Liver (tissue), 9 donors: Measurements from ENCODE around the gene DEDD. TPM values are rescaled to one million over a fixed set of nuclear protein-coding genes. Genes with fewer than 3 reads are reported as not detected.

ENCODE experiments used
- DNase-seq: peaks from one replicate; pipeline ENCODE4 v3.0.0-alpha.2; 2017; ENCODE audit warnings: low spot score
- H3K27ac ChIP-seq, 2 donors: one replicate each; pipeline ENCODE4 v1.7.0; 2013; ENCODE audit warnings: inconsistent platforms in 2 of 2, low read length in 2 of 2, control low read depth in 1 of 2, low read depth in 1 of 2, mild to moderate bottlenecking in 1 of 2
- H3K27me3 ChIP-seq, 4 donors: one replicate each; pipeline versions ENCODE4 v1.6.1 to v1.7.0; 2013; ENCODE audit warnings: low read length in 3 of 4, inconsistent platforms in 1 of 4, mild to moderate bottlenecking in 1 of 4, moderate library complexity in 1 of 4; ENCODE audit not compliant: control insufficient read depth in 4 of 4, insufficient read depth in 4 of 4
- H3K36me3 ChIP-seq, 4 donors: one replicate each; pipeline versions ENCODE4 v1.6.1 to v1.7.0; 2013; ENCODE audit warnings: low read length in 3 of 4, mild to moderate bottlenecking in 3 of 4, low read depth in 1 of 4, moderate library complexity in 1 of 4; ENCODE audit not compliant: control insufficient read depth in 4 of 4, insufficient read depth in 3 of 4
- H3K4me1 ChIP-seq, 4 donors: one replicate each; pipeline versions ENCODE4 v1.6.1 to v1.7.0; 2013; ENCODE audit warnings: low read length in 3 of 4, mild to moderate bottlenecking in 3 of 4, moderate library complexity in 1 of 4; ENCODE audit not compliant: control insufficient read depth in 4 of 4, insufficient read depth in 4 of 4
- H3K4me3 ChIP-seq, 3 donors: one replicate each; pipeline versions ENCODE4 v1.6.1 to v1.7.0; 2013; ENCODE audit warnings: low read length in 3 of 3, control low read depth in 1 of 3, low read depth in 1 of 3, mild to moderate bottlenecking in 1 of 3
- H3K9ac ChIP-seq, 2 donors: one replicate each; pipeline ENCODE4 v1.7.0; 2013; ENCODE audit warnings: low read length in 2 of 2, mild to moderate bottlenecking in 2 of 2, moderate library complexity in 2 of 2, control low read depth in 1 of 2, low read depth in 1 of 2
- H3K9me3 ChIP-seq, 4 donors: one replicate each; pipeline versions ENCODE4 v1.6.1 to v1.7.0; 2013; ENCODE audit warnings: low read length in 3 of 4; ENCODE audit not compliant: control insufficient read depth in 4 of 4
- ATF3 ChIP-seq: IDR thresholded peaks from 2 replicates; pipeline ENCODE4 v1.6.1; 2016; ENCODE audit warnings: antibody characterized with exemption
- CTCF ChIP-seq: fragments of 150-350 bp; IDR thresholded peaks from 2 replicates; pipeline ENCODE4 v1.5.1; 2017; ENCODE audit warnings: improper control_type of control experiment, low read depth, low read length; ENCODE audit not compliant: missing input control
- EGR1 ChIP-seq, 2 donors: IDR thresholded peaks; 2 replicates each; pipeline ENCODE4 v1.6.1; 2016 to 2018; ENCODE audit warnings: antibody characterized with exemption in 2 of 2, low read depth in 2 of 2
- FOXA1 ChIP-seq: IDR thresholded peaks from 2 replicates; pipeline ENCODE4 v1.6.1; 2016; ENCODE audit warnings: antibody characterized with exemption
- FOXA2 ChIP-seq: IDR thresholded peaks from 2 replicates; pipeline ENCODE4 v1.6.1; 2016; ENCODE audit warnings: antibody characterized with exemption
- GABPA ChIP-seq, 2 donors: IDR thresholded peaks in 1 of 2; conservative IDR thresholded peaks in 1 of 2; 2 replicates each; pipeline ENCODE4 v1.6.1; 2016; ENCODE audit warnings: antibody characterized with exemption in 2 of 2, mild to moderate bottlenecking in 1 of 2, moderate library complexity in 1 of 2
- HNF4A ChIP-seq, 2 donors: conservative IDR thresholded peaks; 2 replicates each; pipeline ENCODE4 v1.6.1; 2016; ENCODE audit warnings: antibody characterized with exemption in 2 of 2, mild to moderate bottlenecking in 2 of 2
- HNF4G ChIP-seq: IDR thresholded peaks from 2 replicates; pipeline ENCODE4 v1.6.1; 2016; ENCODE audit warnings: antibody characterized with exemption
- JUND ChIP-seq, 2 donors: IDR thresholded peaks; 2 replicates each; pipeline ENCODE4 v1.6.1; 2016; ENCODE audit warnings: antibody characterized with exemption in 2 of 2
- MAX ChIP-seq: IDR thresholded peaks from 2 replicates; pipeline ENCODE4 v1.6.1; 2016; ENCODE audit warnings: antibody characterized with exemption
- NR2F2 ChIP-seq: IDR thresholded peaks from 2 replicates; pipeline ENCODE4 v1.6.1; 2016; ENCODE audit warnings: antibody characterized with exemption
- RAD21 ChIP-seq, 2 donors: IDR thresholded peaks; 2 replicates each; pipeline ENCODE4 v1.6.1; 2016; ENCODE audit warnings: antibody characterized with exemption in 2 of 2, mild to moderate bottlenecking in 2 of 2
- REST ChIP-seq: IDR thresholded peaks from 2 replicates; pipeline ENCODE4 v1.6.1; 2016; ENCODE audit warnings: antibody characterized with exemption, mild to moderate bottlenecking
- RXRA ChIP-seq, 2 donors: IDR thresholded peaks; 2 replicates each; pipeline ENCODE4 v1.6.1; 2017 to 2018; ENCODE audit warnings: antibody characterized with exemption in 2 of 2, mild to moderate bottlenecking in 1 of 2
- SP1 ChIP-seq: IDR thresholded peaks from 2 replicates; pipeline ENCODE4 v1.6.1; 2018; ENCODE audit warnings: antibody characterized with exemption, mild to moderate bottlenecking
- TAF1 ChIP-seq: conservative IDR thresholded peaks from 2 replicates; pipeline ENCODE4 v1.6.1; 2016; ENCODE audit warnings: antibody characterized with exemption, mild to moderate bottlenecking
- YY1 ChIP-seq: IDR thresholded peaks from 2 replicates; pipeline ENCODE4 v1.6.1; 2016; ENCODE audit warnings: antibody characterized with exemption, mild to moderate bottlenecking
- ZBTB33 ChIP-seq: IDR thresholded peaks from 2 replicates; pipeline ENCODE4 v1.6.1; 2016; ENCODE audit warnings: antibody characterized with exemption
- WGBS: extraction: QIAGEN DNeasy Blood & Tissue Kit; methylation state at CpG from one replicate; pipeline ENCODE4 v1.1.7; 2013; 5-methylcytosine and 5-hydroxymethylcytosine counted together
- polyA plus RNA-seq, 2 donors: library from polyadenylated mRNA; stranded (reverse) in 1 of 2; unstranded in 1 of 2; fragments of 200-250 nt in 1 of 2; fragments of >200 nt in 1 of 2; fragmentation: Nextera tagmentation in 1 of 2; extraction: Ambion mirVana in 1 of 2; gene quantifications; one replicate each; pipeline versions ENCODE4 v1.2.1 to v1.2.3, GENCODE V29; 2013 to 2015
- total RNA-seq, 2 donors: library from RNA; depleted of rRNA; stranded (reverse); fragments of >200 nt; gene quantifications; one replicate each; pipeline ENCODE4 v1.2.3, GENCODE V29; 2014
- donor health status: healthy.
- donor health status: healthy.
- donor health status: healthy.
- donor health status: healthy.
- donor health status: healthy.

Gene DEDD
- total and polyA plus RNA-seq, 4 donors = 13.8 to 17.7 (median 16.0) TPM

- H3K4me1 ChIP-seq = peaks cover 4 to 25% (median 19%) of the 10 kb centered on the region in 4 donors
- no peaks in the 10 kb centered on the region for H3K27me3 ChIP-seq
- peak overlapping the region; percentile 67 to 86 (median 82) for H3K4me3 ChIP-seq
- 10% methylated on average over 33 of the region's 33 CpGs for WGBS
- no peak for DNase-seq
- TF ChIP-seq ATF3 = no peak
- no peak for TF ChIP-seq ZBTB33
- TF ChIP-seq SP1 = no peak
- H3K9me3 ChIP-seq = no peaks in the 10 kb centered on the region
- H3K36me3 ChIP-seq = peaks cover 2 to 39% (median 20%) of the 10 kb centered on the region in 4 donors
- H3K9ac ChIP-seq = peak overlapping the region; percentile 66 to 84
- peak overlapping the region; percentile 6 to 79 for H3K27ac ChIP-seq
Measured at GRCh38 chr1:161166669-161167548, 34.4 kb upstream of the DEDD start.

GRCh38 chr1:161165742-161166668, 33.5 kb upstream of the DEDD start, which contains the start of gene PPOX:
Gene PPOX, plus strand, starts transcription at chr1:161166426. Its CDS starts 422 bp downstream, at chr1:161166848.
- TF ChIP-seq HNF4A (conservative IDR thresholded peaks at IDR 0.05) (peak; percentile 23 to 39), NR2F2 (peak; percentile 63), RAD21 (IDR thresholded peaks at IDR 0.05) (peak in 1 of 2 donors; percentile 53), MAX (peak; percentile 96), FOXA2 (no peak), RXRA (IDR thresholded peaks at IDR 0.05) (peak; percentile 59 to 63), SP1 (peak; percentile 88), REST (peak; percentile 54), GABPA (IDR thresholded peaks at IDR 0.05 in 1 of 2, conservative IDR thresholded peaks at IDR 0.05 in 1 of 2) (peak in 1 of 2 donors; percentile 76), EGR1 (IDR thresholded peaks at IDR 0.05; ENCODE audit: low read depth in 2 of 2) (peak in 1 of 2 donors; percentile 62), YY1 (peak; percentile 93), CTCF (peak; percentile 26), FOXA1 (no peak), ZBTB33 (peak; percentile 98), HNF4G (no peak), JUND (IDR thresholded peaks at IDR 0.05) (no peak), TAF1 (peak; percentile 45), ATF3 (no peak)
- Histone ChIP-seq H3K4me1 (peaks cover 4 to 30% (median 21%) of the 10 kb centered on the region in 4 donors), H3K27me3 (no peaks in the 10 kb centered on the region), H3K4me3 (peak within 1 kb of the TSS; percentile 67 to 86 (median 82)), H3K9me3 (no peaks in the 10 kb centered on the region), H3K27ac (peak within 1 kb of the TSS; percentile 59 to 79), H3K9ac (peak within 1 kb of the TSS; percentile 74 to 84), H3K36me3 (peaks cover 0 to 31% (median 12%) of the 10 kb centered on the region in 4 donors)
- WGBS = under 1% methylated on average over 54 of the region's 54 CpGs
- DNase-seq = peak; percentile 97
